Endothelial cell (in vitro differentiated cells): Measurements from ENCODE around the gene CBFB. TPM values are rescaled to one million over a fixed set of nuclear protein-coding genes. Genes with fewer than 3 reads are reported as not detected.
A peak's percentile ranks its signal among the peaks of the same experiment; 100 is the strongest.

Experiments used
- DNase-seq: peaks from one replicate; pipeline ENCODE4 v3.0.0; 2021; ENCODE audit warnings: low spot score
- H3K27ac Mint-ChIP-seq: one replicate; pipeline ENCODE4 v1.8.0; 2021; ENCODE audit warnings: mixed read lengths, inconsistent platforms; ENCODE audit not compliant: unreplicated experiment
- H3K27me3 Mint-ChIP-seq: one replicate; pipeline ENCODE4 v1.8.0; 2021; ENCODE audit warnings: mild to moderate bottlenecking, moderate library complexity, mixed read lengths, inconsistent platforms; ENCODE audit not compliant: unreplicated experiment
- H3K36me3 Mint-ChIP-seq: one replicate; pipeline ENCODE4 v1.8.0; 2021; ENCODE audit warnings: mild to moderate bottlenecking, low read depth, mixed read lengths, inconsistent platforms; ENCODE audit not compliant: unreplicated experiment
- H3K4me1 Mint-ChIP-seq: one replicate; pipeline ENCODE4 v1.8.0; 2021; ENCODE audit warnings: mild to moderate bottlenecking, mixed read lengths, inconsistent platforms; ENCODE audit not compliant: unreplicated experiment
- H3K4me3 Mint-ChIP-seq: one replicate; pipeline ENCODE4 v1.8.0; 2021; ENCODE audit warnings: mild to moderate bottlenecking, mixed read lengths, inconsistent platforms; ENCODE audit not compliant: unreplicated experiment
- H3K9me3 Mint-ChIP-seq: one replicate; pipeline ENCODE4 v1.8.0; 2021; ENCODE audit warnings: mixed read lengths, inconsistent platforms; ENCODE audit not compliant: unreplicated experiment
- total RNA-seq: library from RNA; stranded (reverse); fragmentation: NEBNext Ultra II Directional; extraction: Animal tissue kit (Norgen Biotek cat#: 25700); gene quantifications from one replicate; pipeline ENCODE4 v1.2.1, GENCODE V29; 2021; ENCODE audit not compliant: unreplicated experiment
- TF ChIP-seq, protein P1 (sequence below): fragments of 200-600 bp; sonication (generic); IDR thresholded peaks from one replicate; pipeline ENCODE4 v1.5.0; 2021; ENCODE audit warnings: antibody characterized with exemption; ENCODE audit not compliant: unreplicated experiment

Gene CBFB
- total RNA-seq, 1 donor from 2014 or later: 65.8 TPM

DNA sequence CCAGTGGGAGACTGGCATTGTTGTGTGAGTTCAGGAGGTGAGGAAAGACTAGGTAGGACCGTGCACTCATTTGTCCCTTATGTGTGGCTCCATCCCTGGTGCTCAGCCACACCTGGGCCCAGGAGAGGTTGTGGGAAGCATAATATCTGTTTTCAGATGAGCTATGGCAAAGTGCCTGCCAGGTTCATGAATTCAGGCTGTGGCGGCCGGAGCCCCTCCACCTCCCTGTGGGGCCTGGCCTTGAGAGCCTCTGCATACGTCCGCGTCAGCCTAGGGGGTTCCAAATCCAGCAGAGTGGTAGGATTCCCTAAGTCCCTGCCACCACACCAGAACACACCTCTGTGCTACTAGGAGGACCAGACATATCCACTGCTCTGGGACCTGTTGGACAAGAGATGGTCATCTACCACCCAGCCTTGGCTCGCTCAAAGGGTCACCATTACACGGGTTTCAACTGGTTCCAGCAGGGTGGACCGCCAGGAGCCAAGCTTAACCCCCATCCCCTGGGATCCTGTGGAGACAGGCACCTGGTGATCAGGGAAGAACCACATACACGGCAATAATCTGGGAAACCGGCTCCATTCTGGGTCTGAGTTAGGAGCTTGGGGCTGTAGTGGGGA, 119.8 kb downstream of the CBFB start:
- peaks cover 17% of the 10 kb centered on the region for H3K36me3 Mint-ChIP-seq
- no peaks in the 10 kb centered on the region for H3K4me1 Mint-ChIP-seq
- H3K27ac Mint-ChIP-seq: peak overlapping the region; percentile 75
- TF ChIP-seq, protein P1, sequence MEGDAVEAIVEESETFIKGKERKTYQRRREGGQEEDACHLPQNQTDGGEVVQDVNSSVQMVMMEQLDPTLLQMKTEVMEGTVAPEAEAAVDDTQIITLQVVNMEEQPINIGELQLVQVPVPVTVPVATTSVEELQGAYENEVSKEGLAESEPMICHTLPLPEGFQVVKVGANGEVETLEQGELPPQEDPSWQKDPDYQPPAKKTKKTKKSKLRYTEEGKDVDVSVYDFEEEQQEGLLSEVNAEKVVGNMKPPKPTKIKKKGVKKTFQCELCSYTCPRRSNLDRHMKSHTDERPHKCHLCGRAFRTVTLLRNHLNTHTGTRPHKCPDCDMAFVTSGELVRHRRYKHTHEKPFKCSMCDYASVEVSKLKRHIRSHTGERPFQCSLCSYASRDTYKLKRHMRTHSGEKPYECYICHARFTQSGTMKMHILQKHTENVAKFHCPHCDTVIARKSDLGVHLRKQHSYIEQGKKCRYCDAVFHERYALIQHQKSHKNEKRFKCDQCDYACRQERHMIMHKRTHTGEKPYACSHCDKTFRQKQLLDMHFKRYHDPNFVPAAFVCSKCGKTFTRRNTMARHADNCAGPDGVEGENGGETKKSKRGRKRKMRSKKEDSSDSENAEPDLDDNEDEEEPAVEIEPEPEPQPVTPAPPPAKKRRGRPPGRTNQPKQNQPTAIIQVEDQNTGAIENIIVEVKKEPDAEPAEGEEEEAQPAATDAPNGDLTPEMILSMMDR: no peak
- DNase-seq: no peak
- H3K27me3 Mint-ChIP-seq: peaks cover 35% of the 10 kb centered on the region
- H3K9me3 Mint-ChIP-seq: no peaks in the 10 kb centered on the region
- H3K4me3 Mint-ChIP-seq: peak overlapping the region; percentile 51

DNA sequence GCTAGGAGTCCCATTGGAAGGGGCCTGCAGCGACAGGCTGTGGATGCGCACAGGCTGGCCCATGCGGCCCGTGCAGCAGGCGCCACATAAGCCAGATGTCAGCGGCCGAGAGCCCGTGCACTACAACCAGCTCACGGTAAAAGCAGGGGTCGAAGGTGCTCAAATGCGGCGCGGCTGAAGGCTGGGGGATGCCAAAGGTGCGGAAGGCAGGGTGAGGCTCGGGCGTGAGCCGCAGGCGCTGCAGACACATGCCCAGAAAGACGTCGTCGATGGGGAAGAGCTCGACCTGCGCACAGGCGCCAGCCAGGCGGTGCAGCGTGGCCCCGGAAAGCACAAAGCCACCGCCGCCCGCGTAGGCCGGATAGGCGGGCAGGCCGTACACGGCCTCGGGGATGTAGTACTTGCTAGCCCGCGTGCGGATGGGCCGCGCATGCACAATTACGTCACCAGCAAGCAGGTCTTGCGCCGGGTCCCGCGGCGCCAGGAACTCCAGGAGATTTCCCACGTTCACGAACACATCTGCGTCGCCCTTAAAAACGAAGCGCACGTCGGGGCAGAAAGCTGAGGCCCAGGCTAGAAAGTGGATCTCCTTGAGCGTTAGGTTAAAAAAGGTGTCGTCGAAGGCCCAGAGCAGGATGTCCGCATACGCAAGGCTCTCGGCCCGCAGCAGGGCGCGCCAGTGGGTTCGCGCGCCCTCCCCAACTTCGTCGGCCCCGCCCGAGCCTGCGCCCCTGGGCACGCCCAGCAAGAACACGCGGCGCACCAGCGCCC, 120.5 kb downstream of the CBFB start:
- Mint-ChIP-seq H3K4me3 (no peak overlapping the region), H3K27ac (no peak overlapping the region), H3K27me3 (peaks cover 38% of the 10 kb centered on the region), H3K36me3 (peaks cover 12% of the 10 kb centered on the region), H3K4me1 (no peaks in the 10 kb centered on the region), H3K9me3 (no peaks in the 10 kb centered on the region)
- DNase-seq: no peak
- TF ChIP-seq, protein P1: peak; percentile 57

DNA sequence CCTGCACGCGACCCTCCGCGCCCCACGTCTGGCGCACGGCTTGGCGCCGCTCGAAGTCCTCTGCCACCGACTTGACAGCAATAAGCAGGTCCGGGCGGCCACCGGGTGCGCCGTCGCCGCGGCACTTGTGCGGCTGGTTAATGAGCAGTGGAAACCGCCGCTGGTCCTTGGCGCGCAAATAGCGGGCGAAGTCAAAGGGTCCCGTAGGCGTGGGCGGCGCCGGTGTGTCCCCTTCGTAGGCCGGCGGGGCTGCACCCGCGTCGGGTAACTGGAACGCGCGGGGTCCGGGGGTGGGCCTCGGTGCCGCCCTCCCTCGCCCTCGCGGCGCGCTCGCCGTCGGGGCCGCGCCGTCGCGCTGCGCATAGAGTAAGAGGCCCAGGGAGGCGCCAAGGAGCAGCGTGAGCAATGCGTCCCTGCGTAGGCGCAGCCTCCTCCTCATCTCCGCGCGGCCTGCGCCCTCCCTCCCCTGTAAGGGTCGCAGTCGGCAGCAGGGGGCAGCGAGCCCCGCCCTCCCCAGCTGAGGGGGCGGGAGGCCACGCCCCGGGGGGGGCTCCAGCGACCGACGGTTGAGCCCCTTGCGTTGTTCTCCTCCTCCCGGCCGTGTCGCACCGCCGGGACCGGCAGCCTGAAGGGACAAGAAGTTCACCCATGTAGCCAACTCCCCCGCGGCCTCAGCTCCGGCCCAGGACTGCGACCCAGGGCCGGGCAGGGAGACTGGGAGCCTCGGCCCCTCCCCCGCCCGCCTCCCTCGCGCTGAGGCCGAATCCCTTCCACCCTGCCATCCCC, 121.3 kb downstream of the CBFB start:
- H3K36me3 Mint-ChIP-seq: peaks cover 5% of the 10 kb centered on the region
- DNase-seq: peak; percentile 64
- H3K9me3 Mint-ChIP-seq: no peaks in the 10 kb centered on the region
- H3K27me3 Mint-ChIP-seq: peaks cover 40% of the 10 kb centered on the region
- H3K27ac Mint-ChIP-seq: no peak overlapping the region
- H3K4me1 Mint-ChIP-seq: no peaks in the 10 kb centered on the region
- TF ChIP-seq, protein P1: no peak
- H3K4me3 Mint-ChIP-seq: no peak overlapping the region

Other genes starting within 250 kb of the CBFB start
- 0.10 TPM for gene TERB1, start 227.6 kb upstream of the CBFB start, total RNA-seq
- 63.9 TPM for gene NAE1, start 198.2 kb upstream of the CBFB start, total RNA-seq
- gene CA7, start 184.7 kb upstream of the CBFB start, total RNA-seq: not detected
- gene PDP2, start 148.6 kb upstream of the CBFB start, total RNA-seq: 11.3 TPM
- gene CDH16, start 110.3 kb upstream of the CBFB start, total RNA-seq: not detected
- not detected for gene RRAD, start 103.6 kb upstream of the CBFB start, total RNA-seq
- gene CIAO2B, start 94.7 kb upstream of the CBFB start, total RNA-seq: 38.8 TPM
- 26.7 TPM for gene CES2, start 93.6 kb upstream of the CBFB start, total RNA-seq
- gene CES3, start 67.9 kb upstream of the CBFB start, total RNA-seq: 2.5 TPM
- 1.1 TPM for gene CES4A, start 40.6 kb upstream of the CBFB start, total RNA-seq
- gene PHAF1, start 80.8 kb downstream of the CBFB start, total RNA-seq: 17.7 TPM
- 1.5 TPM for gene B3GNT9, start 121.8 kb downstream of the CBFB start, total RNA-seq
- 3.7 TPM for gene TRADD, start 130.8 kb downstream of the CBFB start, total RNA-seq
- 3.8 TPM for gene FBXL8, start 130.8 kb downstream of the CBFB start, total RNA-seq
- 5.7 TPM for gene HSF4, start 135.6 kb downstream of the CBFB start, total RNA-seq
- gene NOL3, start 141.4 kb downstream of the CBFB start, total RNA-seq: 2.6 TPM
- gene MATCAP1, start 154.8 kb downstream of the CBFB start, total RNA-seq: 88.8 TPM
- gene EXOC3L1, start 161.0 kb downstream of the CBFB start, total RNA-seq: 150 TPM
- gene E2F4, start 163.0 kb downstream of the CBFB start, total RNA-seq: 113 TPM
- gene ELMO3, start 170.0 kb downstream of the CBFB start, total RNA-seq: 25.3 TPM
- 33.6 TPM for gene TMEM208, start 198.0 kb downstream of the CBFB start, total RNA-seq
- gene FHOD1, start 218.3 kb downstream of the CBFB start, total RNA-seq: 248 TPM
- gene SLC9A5, start 219.8 kb downstream of the CBFB start, total RNA-seq: 17.2 TPM